Brain microvascular endothelial cell (primary cell): Measurements from ENCODE around the gene GRPEL1.

Experiments
- DNase-seq: peaks from one replicate; pipeline ENCODE4 v3.0.0-alpha.2; 2020
- H3K27ac ChIP-seq: fragments of 250-450 bp; sonication (Bioruptor Pico); 2 replicates; pipeline ENCODE4 v1.5.1; 2020; ENCODE audit warnings: mild to moderate bottlenecking, moderate library complexity
- H3K27me3 ChIP-seq: fragments of 250-450 bp; sonication (Bioruptor Pico); replicated peaks from 2 replicates; pipeline ENCODE4 v1.5.1; 2020; ENCODE audit warnings: mild to moderate bottlenecking
- H3K36me3 ChIP-seq: fragments of 250-450 bp; sonication (Bioruptor Pico); replicated peaks from 2 replicates; pipeline ENCODE4 v1.5.1; 2020; ENCODE audit warnings: mild to moderate bottlenecking
- H3K4me3 ChIP-seq: 2 replicates; pipeline ENCODE4 v1.5.1; 2011; ENCODE audit warnings: low read depth, mild to moderate bottlenecking, control low read depth, low read length, moderate library complexity
- in situ Hi-C: cut with HindIII; loops from 2 replicates; pipeline ENCODE4 v1.10.0; 2017; ENCODE audit warnings: low sequenced_read_pairs, low pct_ligation_motif_present
- TF ChIP-seq, protein P1 (sequence below): IDR thresholded peaks from 2 replicates; pipeline ENCODE4 v1.5.1; 2011; ENCODE audit warnings: low read depth, mild to moderate bottlenecking, moderate library complexity, low read length, control low read depth, inconsistent platforms; ENCODE audit errors: missing control alignments

Gene GRPEL1

DNA sequence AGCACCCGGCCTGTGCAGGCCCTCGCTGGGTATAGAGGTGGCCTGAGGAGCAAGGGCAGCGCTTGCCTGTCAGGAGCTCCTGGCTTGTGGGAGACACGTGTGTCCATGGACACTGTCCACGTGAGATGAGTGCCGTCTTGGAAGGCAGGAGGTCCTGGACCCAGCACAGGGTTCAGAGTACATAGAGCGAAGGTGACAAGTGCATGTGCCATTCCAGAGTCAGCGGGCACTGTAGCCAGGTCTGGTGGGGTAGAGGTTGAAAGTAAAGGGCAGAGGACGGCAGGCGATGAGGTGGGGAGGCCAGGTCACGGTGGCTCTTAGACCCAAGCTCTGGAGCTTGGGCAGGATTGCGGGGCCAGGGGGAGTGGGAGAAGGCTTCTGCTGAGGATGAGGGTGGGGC is 53.0 kb downstream of the GRPEL1 start:
- Histone ChIP-seq H3K4me3 (no peak overlapping the region), H3K27ac (no peak overlapping the region), H3K27me3 (no peaks in the 10 kb centered on the region), H3K36me3 (peaks cover 8% of the 10 kb centered on the region)
- in situ Hi-C loops = no loop called here
- TF ChIP-seq, protein P1, sequence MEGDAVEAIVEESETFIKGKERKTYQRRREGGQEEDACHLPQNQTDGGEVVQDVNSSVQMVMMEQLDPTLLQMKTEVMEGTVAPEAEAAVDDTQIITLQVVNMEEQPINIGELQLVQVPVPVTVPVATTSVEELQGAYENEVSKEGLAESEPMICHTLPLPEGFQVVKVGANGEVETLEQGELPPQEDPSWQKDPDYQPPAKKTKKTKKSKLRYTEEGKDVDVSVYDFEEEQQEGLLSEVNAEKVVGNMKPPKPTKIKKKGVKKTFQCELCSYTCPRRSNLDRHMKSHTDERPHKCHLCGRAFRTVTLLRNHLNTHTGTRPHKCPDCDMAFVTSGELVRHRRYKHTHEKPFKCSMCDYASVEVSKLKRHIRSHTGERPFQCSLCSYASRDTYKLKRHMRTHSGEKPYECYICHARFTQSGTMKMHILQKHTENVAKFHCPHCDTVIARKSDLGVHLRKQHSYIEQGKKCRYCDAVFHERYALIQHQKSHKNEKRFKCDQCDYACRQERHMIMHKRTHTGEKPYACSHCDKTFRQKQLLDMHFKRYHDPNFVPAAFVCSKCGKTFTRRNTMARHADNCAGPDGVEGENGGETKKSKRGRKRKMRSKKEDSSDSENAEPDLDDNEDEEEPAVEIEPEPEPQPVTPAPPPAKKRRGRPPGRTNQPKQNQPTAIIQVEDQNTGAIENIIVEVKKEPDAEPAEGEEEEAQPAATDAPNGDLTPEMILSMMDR = no peak
- no peak for DNase-seq

DNA sequence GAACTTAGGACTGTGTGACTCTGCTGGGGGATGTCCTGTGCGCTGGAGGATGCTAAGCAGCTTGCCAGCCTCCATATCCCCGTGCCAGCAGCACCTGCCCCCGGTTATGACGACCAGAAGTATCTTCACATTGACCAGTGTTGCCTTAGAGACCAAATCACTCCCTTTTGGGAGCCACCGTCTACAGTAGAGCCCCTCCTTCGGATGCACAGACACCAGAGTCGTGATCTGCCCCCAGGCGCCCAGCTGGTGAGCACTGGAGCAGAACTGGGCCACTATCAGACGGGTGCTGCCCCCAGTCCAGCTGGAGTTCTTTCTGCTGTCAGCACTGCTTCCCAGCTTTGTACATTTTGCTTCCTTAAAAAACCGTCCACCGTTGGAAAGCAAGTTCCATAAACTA is 54.7 kb downstream of the GRPEL1 start:
- peaks cover 15% of the 10 kb centered on the region for H3K36me3 ChIP-seq
- TF ChIP-seq, protein P1 = no peak

DNA sequence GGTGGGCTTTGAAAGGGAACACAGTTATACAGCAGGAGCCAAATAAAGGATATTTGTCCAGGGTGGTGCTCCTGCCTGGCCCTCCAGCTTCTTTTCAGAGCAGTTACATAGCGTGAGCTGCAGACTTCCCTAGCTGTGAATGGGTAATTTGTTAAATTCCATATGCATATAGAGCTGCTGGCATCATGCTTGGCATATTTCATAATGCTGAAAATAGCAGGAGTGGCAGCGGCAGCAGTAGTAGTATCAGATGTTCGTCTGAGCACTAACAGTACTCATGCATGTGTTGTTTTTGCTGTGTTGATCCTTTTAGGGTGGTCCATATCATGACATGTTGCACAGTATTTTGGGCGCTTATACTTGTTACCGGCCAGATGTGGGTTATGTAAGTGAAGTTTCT is 58.3 kb downstream of the GRPEL1 start:
- no peaks in the 10 kb centered on the region for H3K27me3 ChIP-seq
- no peak for DNase-seq
- TF ChIP-seq, protein P1 = no peak
- in situ Hi-C loops = no loop called here
- H3K36me3 ChIP-seq = peaks cover 20% of the 10 kb centered on the region
- no peak overlapping the region for H3K4me3 ChIP-seq
- no peak overlapping the region for H3K27ac ChIP-seq

More for the DNA sequence above, 54.7 kb downstream of the GRPEL1 start:
- Histone ChIP-seq H3K27me3 (no peaks in the 10 kb centered on the region), H3K4me3 (no peak overlapping the region), H3K27ac (no peak overlapping the region)
- in situ Hi-C loops = no loop called here
- DNase-seq = no peak
